ENCODE data around the gene OSBPL6.
"Not testable (repeated sequence)": the region's sequence is repeated elsewhere in the genome, so short reads cannot be mapped to it uniquely, and the experiment has no call there.

The OSBPL6 gene

DNA sequence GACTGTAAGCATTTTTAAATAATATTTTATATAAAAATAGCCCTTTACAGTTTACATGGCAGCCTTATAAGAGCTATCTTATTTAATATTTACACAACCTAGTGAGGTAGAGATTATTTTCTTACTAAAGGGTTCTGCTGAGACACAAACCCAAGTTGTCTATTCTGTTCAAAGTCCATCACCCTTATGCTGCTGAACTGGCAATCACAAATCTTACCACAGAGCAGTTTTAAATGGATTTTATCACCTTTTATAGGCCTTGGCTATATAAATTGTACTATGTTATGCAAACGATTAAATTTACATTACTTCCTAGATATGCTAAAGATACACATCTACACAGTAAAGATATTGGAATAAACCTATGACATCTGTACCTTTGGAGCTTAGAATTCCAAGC lies 41.3 kb upstream of the OSBPL6 start:
- H3K4me3 ChIP-seq (ENCODE audit: low read length) = no peak overlapping the region
- H3K27me3 ChIP-seq (ENCODE audit: control insufficient read depth, low read length) = no peaks in the 10 kb centered on the region
- H4K20me1 ChIP-seq (ENCODE audit: control insufficient read depth, insufficient read depth, low read depth, low read length) = no peaks in the 10 kb centered on the region
- H3K36me3 ChIP-seq (ENCODE audit: control insufficient read depth, low read length) = no peaks in the 10 kb centered on the region
- no peaks in the 10 kb centered on the region for H3K79me2 ChIP-seq (ENCODE audit: control insufficient read depth, low read length)
- TF ChIP-seq EZH2phosphoT487 (IDR thresholded peaks at IDR 0.05; ENCODE audit: borderline replicate concordance, low read length) = no peak
- TF ChIP-seq, protein P1, sequence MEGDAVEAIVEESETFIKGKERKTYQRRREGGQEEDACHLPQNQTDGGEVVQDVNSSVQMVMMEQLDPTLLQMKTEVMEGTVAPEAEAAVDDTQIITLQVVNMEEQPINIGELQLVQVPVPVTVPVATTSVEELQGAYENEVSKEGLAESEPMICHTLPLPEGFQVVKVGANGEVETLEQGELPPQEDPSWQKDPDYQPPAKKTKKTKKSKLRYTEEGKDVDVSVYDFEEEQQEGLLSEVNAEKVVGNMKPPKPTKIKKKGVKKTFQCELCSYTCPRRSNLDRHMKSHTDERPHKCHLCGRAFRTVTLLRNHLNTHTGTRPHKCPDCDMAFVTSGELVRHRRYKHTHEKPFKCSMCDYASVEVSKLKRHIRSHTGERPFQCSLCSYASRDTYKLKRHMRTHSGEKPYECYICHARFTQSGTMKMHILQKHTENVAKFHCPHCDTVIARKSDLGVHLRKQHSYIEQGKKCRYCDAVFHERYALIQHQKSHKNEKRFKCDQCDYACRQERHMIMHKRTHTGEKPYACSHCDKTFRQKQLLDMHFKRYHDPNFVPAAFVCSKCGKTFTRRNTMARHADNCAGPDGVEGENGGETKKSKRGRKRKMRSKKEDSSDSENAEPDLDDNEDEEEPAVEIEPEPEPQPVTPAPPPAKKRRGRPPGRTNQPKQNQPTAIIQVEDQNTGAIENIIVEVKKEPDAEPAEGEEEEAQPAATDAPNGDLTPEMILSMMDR (IDR thresholded peaks at IDR 0.05; ENCODE audit: low read depth, low read length, poor library complexity, severe bottlenecking) = no peak
- no peaks in the 10 kb centered on the region for H3K9me2 ChIP-seq (replicated peaks; ENCODE audit: control insufficient read depth, low read length)
- H3F3A ChIP-seq (ENCODE audit: control insufficient read depth, insufficient read depth) = no peaks in the 10 kb centered on the region
- no peak overlapping the region for H3K4me2 ChIP-seq (ENCODE audit: low read length)
- no peak overlapping the region for H3K27ac ChIP-seq (ENCODE audit: low read depth, low read length)
- no peaks in the 10 kb centered on the region for H3K9me3 ChIP-seq (ENCODE audit: control insufficient read depth, insufficient read depth, low read length)
- H3K4me1 ChIP-seq (ENCODE audit: control insufficient read depth, low read length) = no peaks in the 10 kb centered on the region

DNA sequence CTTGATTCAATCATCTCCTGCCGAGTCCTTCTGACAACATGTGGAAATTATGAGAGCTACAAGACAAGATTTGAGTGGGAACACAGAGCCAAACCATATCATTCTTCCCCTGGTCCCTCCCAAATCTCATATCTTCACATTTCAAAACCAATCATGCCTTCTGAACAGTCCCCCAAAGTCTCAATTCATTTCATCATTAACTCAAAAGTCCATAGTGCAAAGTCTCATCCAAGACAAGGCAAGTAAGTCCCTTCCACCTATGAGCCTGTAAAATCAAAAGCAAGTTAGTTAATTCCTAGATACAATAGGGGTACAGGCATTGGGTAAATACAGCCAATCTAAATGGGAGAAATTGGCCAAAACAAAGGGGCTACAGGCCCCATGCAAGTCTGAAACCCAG lies 40.4 kb upstream of the OSBPL6 start:
- H3K4me2 ChIP-seq (ENCODE audit: low read length); H3K79me2 ChIP-seq (ENCODE audit: control insufficient read depth, low read length); H3K4me1 ChIP-seq (ENCODE audit: control insufficient read depth, low read length); H4K20me1 ChIP-seq (ENCODE audit: control insufficient read depth, insufficient read depth, low read depth, low read length); H3K36me3 ChIP-seq (ENCODE audit: control insufficient read depth, low read length); H3K27me3 ChIP-seq (ENCODE audit: control insufficient read depth, low read length); H3K9me3 ChIP-seq (ENCODE audit: control insufficient read depth, insufficient read depth, low read length); H3K27ac ChIP-seq (ENCODE audit: low read depth, low read length); H3K9me2 ChIP-seq (replicated peaks; ENCODE audit: control insufficient read depth, low read length); H3F3A ChIP-seq (ENCODE audit: control insufficient read depth, insufficient read depth); H3K4me3 ChIP-seq (ENCODE audit: low read length): not testable (repeated sequence)

DNA sequence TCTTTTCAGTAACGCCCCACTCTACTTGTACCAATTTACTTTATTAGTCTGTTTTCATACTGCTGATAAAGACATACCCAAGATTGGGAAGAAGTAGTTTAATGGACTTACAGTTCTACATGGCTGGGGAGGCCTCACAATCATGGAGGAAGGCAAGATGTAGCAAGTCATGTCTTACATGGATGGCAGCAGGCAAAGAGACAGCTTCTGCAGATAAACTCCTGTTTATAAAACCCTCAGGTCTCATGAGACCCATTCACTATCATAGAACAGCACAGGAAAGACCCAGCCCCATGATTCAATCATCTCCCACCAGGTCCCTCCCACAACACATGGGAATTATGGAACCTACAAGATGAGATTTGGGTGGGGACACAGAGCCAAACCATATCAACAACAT lies 38.8 kb upstream of the OSBPL6 start:
- Histone ChIP-seq H3K79me2 (ENCODE audit: control insufficient read depth, low read length) (no peaks in the 10 kb centered on the region), H3K4me3 (ENCODE audit: low read length) (no peak overlapping the region), H3K9me2 (replicated peaks; ENCODE audit: control insufficient read depth, low read length) (no peaks in the 10 kb centered on the region), H3K4me2 (ENCODE audit: low read length) (no peak overlapping the region), H3K4me1 (ENCODE audit: control insufficient read depth, low read length) (no peaks in the 10 kb centered on the region), H3K9me3 (ENCODE audit: control insufficient read depth, insufficient read depth, low read length) (no peaks in the 10 kb centered on the region), H3F3A (ENCODE audit: control insufficient read depth, insufficient read depth) (no peaks in the 10 kb centered on the region), H3K36me3 (ENCODE audit: control insufficient read depth, low read length) (no peaks in the 10 kb centered on the region), H4K20me1 (ENCODE audit: control insufficient read depth, insufficient read depth, low read depth, low read length) (no peaks in the 10 kb centered on the region), H3K27ac (ENCODE audit: low read depth, low read length) (no peak overlapping the region), H3K27me3 (ENCODE audit: control insufficient read depth, low read length) (no peaks in the 10 kb centered on the region)
- TF ChIP-seq EZH2phosphoT487 (IDR thresholded peaks at IDR 0.05; ENCODE audit: borderline replicate concordance, low read length) = no peak
- TF ChIP-seq, protein P1 (IDR thresholded peaks at IDR 0.05; ENCODE audit: low read depth, low read length, poor library complexity, severe bottlenecking) = no peak

DNA sequence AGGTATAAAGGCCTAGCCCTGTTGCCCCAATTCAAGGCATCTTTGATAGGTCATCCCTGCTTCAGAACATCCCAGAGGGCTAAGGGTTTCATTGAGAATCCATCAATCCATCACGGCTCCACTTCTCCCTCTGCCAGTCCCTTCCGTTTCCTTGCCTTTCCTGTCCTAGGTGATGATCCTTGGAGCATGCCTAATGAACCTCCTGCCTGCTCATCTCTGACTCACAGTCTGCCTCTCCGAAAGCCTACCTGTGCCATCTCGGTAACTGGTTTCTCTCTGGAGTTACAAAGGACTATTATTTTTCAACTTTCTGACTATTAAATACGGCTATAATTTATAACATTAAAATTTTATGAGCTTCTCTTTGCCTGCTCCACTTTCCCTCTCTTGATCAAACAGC lies 36.7 kb upstream of the OSBPL6 start:
- Histone ChIP-seq H3K27me3 (ENCODE audit: control insufficient read depth, low read length) (no peaks in the 10 kb centered on the region), H3K4me3 (ENCODE audit: low read length) (no peak overlapping the region), H3K79me2 (ENCODE audit: control insufficient read depth, low read length) (no peaks in the 10 kb centered on the region), H3K4me1 (ENCODE audit: control insufficient read depth, low read length) (no peaks in the 10 kb centered on the region), H4K20me1 (ENCODE audit: control insufficient read depth, insufficient read depth, low read depth, low read length) (no peaks in the 10 kb centered on the region), H3K9me2 (replicated peaks; ENCODE audit: control insufficient read depth, low read length) (no peaks in the 10 kb centered on the region), H3F3A (ENCODE audit: control insufficient read depth, insufficient read depth) (no peaks in the 10 kb centered on the region), H3K27ac (ENCODE audit: low read depth, low read length) (no peak overlapping the region), H3K4me2 (ENCODE audit: low read length) (no peak overlapping the region), H3K9me3 (ENCODE audit: control insufficient read depth, insufficient read depth, low read length) (no peaks in the 10 kb centered on the region), H3K36me3 (ENCODE audit: control insufficient read depth, low read length) (no peaks in the 10 kb centered on the region)
- TF ChIP-seq EZH2phosphoT487 (IDR thresholded peaks at IDR 0.05; ENCODE audit: borderline replicate concordance, low read length) = no peak
- TF ChIP-seq, protein P1 (IDR thresholded peaks at IDR 0.05; ENCODE audit: low read depth, low read length, poor library complexity, severe bottlenecking) = no peak
